HFFc6 (cell line): ENCODE measurements around the gene HRAS. TPM values are rescaled to one million over a fixed set of nuclear protein-coding genes. Genes with fewer than 3 reads are reported as not detected.
"Not testable (repeated sequence)": the region's sequence is repeated elsewhere in the genome, so short reads cannot be mapped to it uniquely, and the experiment has no call there.

Experiments used
- DNase-seq: peaks from one replicate; pipeline ENCODE4 v3.0.0-alpha.2; 2018
- H3K27ac Mint-ChIP-seq: 2 replicates; pipeline ENCODE4 v1.8.0; 2020; ENCODE audit warnings: mild to moderate bottlenecking, mixed read lengths
- H3K27me3 Mint-ChIP-seq: 2 replicates; pipeline ENCODE4 v1.8.0; 2021; ENCODE audit warnings: mild to moderate bottlenecking, moderate library complexity, mixed read lengths; ENCODE audit not compliant: insufficient read depth
- H3K36me3 Mint-ChIP-seq: 2 replicates; pipeline ENCODE4 v1.8.0; 2021; ENCODE audit warnings: low read depth, mixed read lengths
- H3K4me1 Mint-ChIP-seq: 2 replicates; pipeline ENCODE4 v1.8.0; 2020; ENCODE audit warnings: low read depth, mixed read lengths
- H3K4me3 Mint-ChIP-seq: 2 replicates; pipeline ENCODE4 v1.8.0; 2020; ENCODE audit warnings: mild to moderate bottlenecking, moderate library complexity, mixed read lengths
- H3K9me3 Mint-ChIP-seq: 2 replicates; pipeline ENCODE4 v1.8.0; 2020; ENCODE audit warnings: mild to moderate bottlenecking, mixed read lengths
- total RNA-seq, 6 experiments: library from RNA; stranded (reverse); fragmentation: NEBNext Ultra II Directional; extraction: Animal tissue kit (Norgen Biotek cat#: 25700); gene quantifications; 2 replicates in 1 of 6; 3 replicates in 5 of 6; pipeline ENCODE4 v1.2.3, GENCODE V29; 2021
- TF ChIP-seq, protein P1 (sequence below): fragments of 200-600 bp; sonication (generic); IDR thresholded peaks from 2 replicates; pipeline ENCODE4 v1.5.0; 2021; ENCODE audit warnings: antibody characterized with exemption, mild to moderate bottlenecking

The HRAS gene
- total RNA-seq, 6 experiments from 2014 or later = 102 to 125 (median 107) TPM

DNA sequence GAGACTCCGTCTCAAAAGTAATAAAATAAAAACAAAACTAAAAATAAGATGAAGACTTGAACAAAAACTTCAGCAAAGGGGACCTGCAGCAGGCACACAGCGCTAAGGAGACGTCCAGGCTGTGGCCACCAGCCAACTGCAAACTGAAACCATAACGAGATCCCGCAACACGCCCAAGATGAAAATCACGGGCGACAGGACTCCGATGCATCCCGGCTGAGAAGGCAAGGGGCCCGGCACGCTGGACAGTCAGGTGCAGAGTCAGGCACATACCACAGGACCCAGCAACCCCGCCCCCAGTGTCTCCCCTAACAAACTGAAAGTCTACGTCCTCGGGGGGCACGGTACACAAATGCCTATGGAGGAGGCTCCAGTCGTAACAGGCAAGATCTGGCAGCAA lies 9.2 kb downstream of the HRAS start:
- Mint-ChIP-seq H3K27me3 (no peaks in the 10 kb centered on the region), H3K4me3 (peak overlapping the region; percentile 71; the same call in 1 of the 2 replicates), H3K4me1 (no peaks in the 10 kb centered on the region; the same call in 1 of the 2 replicates), H3K36me3 (peaks cover 6% of the 10 kb centered on the region; the same call in 1 of the 2 replicates), H3K9me3 (no peaks in the 10 kb centered on the region), H3K27ac (no peak overlapping the region)
- no peak for DNase-seq
- TF ChIP-seq, protein P1, sequence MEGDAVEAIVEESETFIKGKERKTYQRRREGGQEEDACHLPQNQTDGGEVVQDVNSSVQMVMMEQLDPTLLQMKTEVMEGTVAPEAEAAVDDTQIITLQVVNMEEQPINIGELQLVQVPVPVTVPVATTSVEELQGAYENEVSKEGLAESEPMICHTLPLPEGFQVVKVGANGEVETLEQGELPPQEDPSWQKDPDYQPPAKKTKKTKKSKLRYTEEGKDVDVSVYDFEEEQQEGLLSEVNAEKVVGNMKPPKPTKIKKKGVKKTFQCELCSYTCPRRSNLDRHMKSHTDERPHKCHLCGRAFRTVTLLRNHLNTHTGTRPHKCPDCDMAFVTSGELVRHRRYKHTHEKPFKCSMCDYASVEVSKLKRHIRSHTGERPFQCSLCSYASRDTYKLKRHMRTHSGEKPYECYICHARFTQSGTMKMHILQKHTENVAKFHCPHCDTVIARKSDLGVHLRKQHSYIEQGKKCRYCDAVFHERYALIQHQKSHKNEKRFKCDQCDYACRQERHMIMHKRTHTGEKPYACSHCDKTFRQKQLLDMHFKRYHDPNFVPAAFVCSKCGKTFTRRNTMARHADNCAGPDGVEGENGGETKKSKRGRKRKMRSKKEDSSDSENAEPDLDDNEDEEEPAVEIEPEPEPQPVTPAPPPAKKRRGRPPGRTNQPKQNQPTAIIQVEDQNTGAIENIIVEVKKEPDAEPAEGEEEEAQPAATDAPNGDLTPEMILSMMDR = no peak

DNA sequence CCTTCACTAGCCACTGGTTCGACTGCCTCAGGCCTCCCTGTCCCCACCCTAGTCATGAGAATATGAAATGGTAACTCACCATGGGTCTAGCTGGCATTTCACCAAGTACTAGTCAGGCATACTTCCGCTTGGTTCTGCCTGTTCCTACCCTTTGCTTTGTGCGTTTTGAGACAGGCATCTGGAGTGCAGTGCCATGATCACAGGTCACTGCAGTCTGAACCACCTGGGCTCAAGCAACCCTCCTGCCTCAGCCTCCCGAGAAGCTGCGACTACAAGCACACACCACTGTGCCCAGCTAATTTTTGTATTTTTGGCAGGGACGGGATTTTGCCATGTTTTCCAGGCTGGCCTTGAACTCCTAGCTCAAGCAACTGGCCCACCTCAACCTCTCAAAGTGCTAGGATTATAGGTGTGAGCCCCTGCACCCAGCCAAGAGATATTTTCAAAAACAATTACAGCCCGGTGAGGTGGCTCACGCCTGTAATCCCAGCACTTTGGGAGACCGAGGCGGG lies 14.1 kb downstream of the HRAS start:
- TF ChIP-seq, protein P1 = no peak
- no peaks in the 10 kb centered on the region; the same call in 1 of the 2 replicates for H3K27me3 Mint-ChIP-seq
- H3K36me3 Mint-ChIP-seq = peaks cover 22% of the 10 kb centered on the region
- peaks cover 12% of the 10 kb centered on the region for H3K9me3 Mint-ChIP-seq
- H3K4me1 Mint-ChIP-seq = peaks cover 8% of the 10 kb centered on the region; the same call in 1 of the 2 replicates
- no peak overlapping the region for H3K4me3 Mint-ChIP-seq
- H3K27ac Mint-ChIP-seq = no peak overlapping the region
- no peak for DNase-seq

DNA sequence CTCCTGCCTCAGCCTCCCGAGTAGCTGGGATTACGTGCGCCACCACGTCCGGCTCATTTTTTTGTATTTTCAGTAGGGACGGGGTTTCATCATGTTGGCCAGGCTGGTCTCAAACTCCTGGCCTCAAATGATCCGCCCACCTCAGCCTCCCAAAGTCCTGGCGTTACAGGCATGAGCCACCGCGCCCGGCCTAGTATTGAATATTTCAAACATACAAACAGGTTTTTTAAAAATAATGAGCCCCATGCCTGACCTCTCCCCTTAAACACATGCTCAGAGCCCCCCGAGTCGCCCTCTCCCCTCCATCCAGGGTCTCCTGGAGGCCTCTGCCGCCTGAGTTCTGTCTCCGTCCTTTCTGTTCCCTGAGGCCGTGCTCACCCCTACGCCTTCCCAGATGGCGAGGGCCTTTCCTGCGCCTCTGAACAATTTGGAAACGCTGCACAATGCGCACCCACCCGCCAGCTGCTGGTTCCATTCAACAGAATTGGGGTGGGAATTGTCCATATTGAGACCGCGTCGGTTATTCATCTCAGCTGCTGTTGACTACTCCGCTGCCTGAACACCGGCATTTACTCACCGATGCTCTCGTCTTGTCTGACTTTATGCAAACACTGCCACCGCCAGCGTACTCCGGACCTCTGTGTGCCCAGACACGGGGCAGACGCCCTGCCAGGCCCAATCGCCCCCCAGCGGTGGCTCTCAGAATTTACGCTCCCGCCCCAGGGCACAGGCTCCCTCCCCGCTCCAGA lies 14.8 kb downstream of the HRAS start:
- TF ChIP-seq, protein P1 = peak; percentile 25; the same call in 1 of the 2 replicates
- no peak overlapping the region for H3K27ac Mint-ChIP-seq
- H3K4me3 Mint-ChIP-seq = no peak overlapping the region
- H3K4me1 Mint-ChIP-seq = peaks cover 8% of the 10 kb centered on the region; the same call in 1 of the 2 replicates
- peaks cover 18% of the 10 kb centered on the region for H3K9me3 Mint-ChIP-seq
- DNase-seq = no peak
- peaks cover 29% of the 10 kb centered on the region for H3K36me3 Mint-ChIP-seq
- no peaks in the 10 kb centered on the region; the same call in 1 of the 2 replicates for H3K27me3 Mint-ChIP-seq

DNA sequence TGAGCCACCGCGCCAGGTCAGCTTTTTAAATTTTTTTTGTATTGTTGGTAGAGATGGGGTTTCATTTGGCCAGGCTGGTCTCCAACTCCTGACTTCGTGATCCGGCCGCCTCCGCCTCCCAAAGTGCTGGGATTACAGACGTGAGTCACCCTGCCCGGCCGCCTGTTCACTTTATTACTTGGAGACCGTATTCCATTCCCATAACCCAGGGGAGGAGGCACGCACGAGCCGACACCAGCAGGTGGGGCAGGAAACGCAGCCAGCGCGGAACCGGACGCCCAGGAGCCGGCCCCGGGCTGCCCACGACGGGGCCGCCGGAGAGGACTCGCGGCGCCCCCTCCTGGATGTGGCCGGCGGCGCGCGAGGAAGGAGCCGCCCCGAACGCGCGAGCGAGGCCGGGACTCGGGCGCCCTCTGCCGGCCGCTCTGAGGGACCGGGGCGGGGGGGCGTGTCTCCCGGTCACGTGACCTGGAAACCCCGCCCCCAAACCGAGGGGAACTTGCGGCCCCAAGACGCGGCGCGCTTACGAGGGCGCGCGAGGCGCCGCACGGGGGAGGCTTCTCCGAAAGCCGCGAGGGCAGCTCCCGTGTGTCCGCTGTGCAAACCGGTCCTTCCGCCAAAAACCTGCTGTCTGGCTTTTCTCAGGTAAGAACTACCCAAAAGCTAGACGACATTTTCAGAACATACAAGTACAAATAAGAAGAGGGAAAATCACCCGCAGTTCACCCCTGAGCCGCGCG lies 16.7 kb downstream of the HRAS start:
- Mint-ChIP-seq H3K27me3 (no peaks in the 10 kb centered on the region; the same call in 1 of the 2 replicates), H3K4me3 (peak overlapping the region; percentile 53), H3K36me3 (peaks cover 37% of the 10 kb centered on the region), H3K27ac (peak overlapping the region; percentile 91), H3K9me3 (peaks cover 18% of the 10 kb centered on the region), H3K4me1 (peaks cover 8% of the 10 kb centered on the region; the same call in 1 of the 2 replicates)
- TF ChIP-seq, protein P1 = peak; percentile 100
- DNase-seq = peak; percentile 97

DNA sequence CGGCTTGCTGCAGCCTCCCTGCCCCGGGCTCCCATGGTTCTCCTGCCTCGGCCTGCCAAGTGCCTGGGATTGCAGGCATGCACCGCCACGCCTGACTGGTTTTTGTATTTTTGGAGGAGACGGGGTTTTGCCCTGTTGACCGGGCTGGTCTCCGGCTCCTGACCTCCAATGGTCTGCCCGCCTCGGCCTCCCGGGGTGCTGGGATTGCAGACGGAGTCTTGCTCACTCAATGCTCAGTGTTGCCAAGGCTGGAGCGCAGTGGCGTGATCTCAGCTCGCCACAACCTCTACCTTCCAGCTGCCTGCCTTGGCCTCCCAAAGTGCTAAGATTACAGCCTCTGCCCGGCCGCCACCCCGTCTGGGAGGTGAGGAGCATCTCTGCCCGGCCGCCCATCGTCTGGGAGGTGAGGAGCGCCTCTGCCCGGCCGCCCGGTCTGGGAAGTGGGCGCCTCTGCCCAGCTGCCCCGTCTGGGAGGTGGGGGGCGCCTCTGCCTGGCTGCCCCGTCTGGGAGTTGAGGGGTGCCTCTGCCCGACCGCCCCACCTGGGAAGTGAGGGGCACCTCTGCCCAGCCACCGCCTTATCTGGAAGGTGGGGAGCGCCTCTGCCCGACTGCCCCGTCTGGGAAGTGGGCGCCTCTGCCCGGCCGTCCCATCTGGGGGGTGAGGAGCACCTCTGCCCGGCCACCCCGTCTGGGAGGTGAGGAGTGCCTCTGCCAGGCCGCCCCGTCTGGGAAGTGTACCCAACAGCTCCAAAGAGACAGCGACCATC lies 18.3 kb downstream of the HRAS start:
- not testable (repeated sequence) for DNase-seq, H3K27me3 Mint-ChIP-seq, H3K4me1 Mint-ChIP-seq, H3K4me3 Mint-ChIP-seq
- Mint-ChIP-seq H3K27ac (peak overlapping the region; percentile 91), H3K36me3 (peaks cover 42% of the 10 kb centered on the region), H3K9me3 (peaks cover 18% of the 10 kb centered on the region)
